PC-3 (cell line): ENCODE results near the gene ZNFX1.

Source experiments
- EZH2 ChIP-seq: fragments of 300-600 bp; sonication (generic); IDR thresholded peaks from one replicate; pipeline ENCODE4 v1.6.1; 2017; ENCODE audit warnings: antibody characterized with exemption, mild to moderate bottlenecking, low read length; ENCODE audit not compliant: unreplicated experiment
- TF ChIP-seq, protein P1 (sequence below): fragments of 300-600 bp; sonication (generic); conservative IDR thresholded peaks from 2 replicates; pipeline ENCODE4 v1.5.1; 2017; ENCODE audit warnings: antibody characterized with exemption, low read depth, mild to moderate bottlenecking, low read length

DNA sequence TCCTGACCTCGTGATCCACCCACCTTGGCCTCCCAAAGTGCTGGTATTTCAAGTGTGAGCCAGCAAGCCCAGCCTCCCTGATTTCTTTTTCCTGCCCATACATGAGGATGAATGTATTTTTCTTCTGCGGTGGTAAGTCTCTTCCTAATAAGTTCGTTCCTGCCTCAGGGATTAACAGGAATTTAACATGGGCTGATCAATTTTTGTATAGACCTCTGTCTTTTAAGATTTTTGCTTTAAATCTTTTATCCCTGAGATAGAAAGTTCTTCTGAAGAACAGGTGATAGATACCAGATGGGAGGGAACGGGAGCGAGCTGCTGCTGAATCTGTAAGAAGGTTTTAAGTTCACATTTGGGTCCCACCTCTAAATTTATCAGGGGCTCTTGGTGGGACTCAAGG is 7.0 kb upstream of the ZNFX1 start:
- TF ChIP-seq, protein P1, sequence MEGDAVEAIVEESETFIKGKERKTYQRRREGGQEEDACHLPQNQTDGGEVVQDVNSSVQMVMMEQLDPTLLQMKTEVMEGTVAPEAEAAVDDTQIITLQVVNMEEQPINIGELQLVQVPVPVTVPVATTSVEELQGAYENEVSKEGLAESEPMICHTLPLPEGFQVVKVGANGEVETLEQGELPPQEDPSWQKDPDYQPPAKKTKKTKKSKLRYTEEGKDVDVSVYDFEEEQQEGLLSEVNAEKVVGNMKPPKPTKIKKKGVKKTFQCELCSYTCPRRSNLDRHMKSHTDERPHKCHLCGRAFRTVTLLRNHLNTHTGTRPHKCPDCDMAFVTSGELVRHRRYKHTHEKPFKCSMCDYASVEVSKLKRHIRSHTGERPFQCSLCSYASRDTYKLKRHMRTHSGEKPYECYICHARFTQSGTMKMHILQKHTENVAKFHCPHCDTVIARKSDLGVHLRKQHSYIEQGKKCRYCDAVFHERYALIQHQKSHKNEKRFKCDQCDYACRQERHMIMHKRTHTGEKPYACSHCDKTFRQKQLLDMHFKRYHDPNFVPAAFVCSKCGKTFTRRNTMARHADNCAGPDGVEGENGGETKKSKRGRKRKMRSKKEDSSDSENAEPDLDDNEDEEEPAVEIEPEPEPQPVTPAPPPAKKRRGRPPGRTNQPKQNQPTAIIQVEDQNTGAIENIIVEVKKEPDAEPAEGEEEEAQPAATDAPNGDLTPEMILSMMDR = no peak
- no peak for TF ChIP-seq EZH2
